CD14-positive monocyte (primary cell): ENCODE measurements around the gene TMEM255A. TPM values are rescaled to one million over a fixed set of nuclear protein-coding genes. Genes with fewer than 3 reads are reported as not detected.

Experiments used
- DNase-seq, 3 donors: peaks; one replicate each; pipeline ENCODE4 v3.0.0-alpha.2; 2011 to 2022
- H2AFZ ChIP-seq: 2 replicates; pipeline ENCODE4 v1.6.0; 2012; ENCODE audit warnings: mild to moderate bottlenecking, low read depth, low read length, inconsistent platforms; ENCODE audit not compliant: insufficient read depth, poor library complexity, severe bottlenecking
- H3K27ac ChIP-seq, 2 donors: 1 replicate in 1 of 2; 2 replicates in 1 of 2; pipeline ENCODE4 v1.5.1; 2012 to 2013; ENCODE audit warnings: low read length in 2 of 2, control low read depth in 1 of 2, inconsistent platforms in 1 of 2, low read depth in 1 of 2, mild to moderate bottlenecking in 1 of 2
- H3K27me3 ChIP-seq, 2 donors: one replicate each; pipeline versions ENCODE4 v1.6.0 to v1.6.1; 2011 to 2013; ENCODE audit warnings: low read length in 2 of 2; ENCODE audit not compliant: control insufficient read depth in 2 of 2, insufficient read depth in 2 of 2
- H3K36me3 ChIP-seq, 2 donors: replicated peaks in 1 of 2; 1 replicate in 1 of 2; 2 replicates in 1 of 2; pipeline versions ENCODE4 v1.5.1 to v1.6.1; 2012 to 2013; ENCODE audit warnings: low read length in 2 of 2, control low read depth in 1 of 2, inconsistent platforms in 1 of 2, mild to moderate bottlenecking in 1 of 2; ENCODE audit not compliant: insufficient read depth in 2 of 2, control insufficient read depth in 1 of 2
- H3K4me1 ChIP-seq, 2 donors: 1 replicate in 1 of 2; 2 replicates in 1 of 2; pipeline versions ENCODE4 v1.5.1 to v1.6.1; 2012 to 2013; ENCODE audit warnings: low read length in 2 of 2, control low read depth in 1 of 2, inconsistent platforms in 1 of 2, mild to moderate bottlenecking in 1 of 2, moderate library complexity in 1 of 2; ENCODE audit not compliant: insufficient read depth in 2 of 2, control insufficient read depth in 1 of 2
- H3K4me2 ChIP-seq: replicated peaks from 2 replicates; pipeline ENCODE3; 2012; ENCODE audit warnings: low read length, moderate library complexity, mild to moderate bottlenecking; ENCODE audit not compliant: poor library complexity, severe bottlenecking; ENCODE audit errors: extremely low read depth
- H3K4me3 ChIP-seq, 3 experiments: fragments of 200-600 bp in 1 of 3; sonication (generic) in 1 of 3; replicated peaks in 1 of 3; 1 replicate in 2 of 3; 2 replicates in 1 of 3; pipeline ENCODE4 v1.5.1; 2011 to 2013; ENCODE audit warnings: low read length in 3 of 3, mild to moderate bottlenecking in 3 of 3, control low read depth in 2 of 3, low read depth in 2 of 3, inconsistent platforms in 1 of 3, moderate library complexity in 1 of 3
- H3K79me2 ChIP-seq: 2 replicates; pipeline ENCODE4 v1.6.0; 2012; ENCODE audit warnings: mild to moderate bottlenecking, control low read depth, inconsistent platforms, low read length, moderate library complexity; ENCODE audit not compliant: insufficient read depth
- H3K9ac ChIP-seq: 2 replicates; pipeline ENCODE4 v1.6.0; 2017; ENCODE audit warnings: low read length, mild to moderate bottlenecking; ENCODE audit not compliant: insufficient read depth, poor library complexity, severe bottlenecking
- H3K9me3 ChIP-seq, 2 donors: replicated peaks in 1 of 2; 1 replicate in 1 of 2; 2 replicates in 1 of 2; pipeline versions ENCODE4 v1.5.1 to v1.6.1; 2012 to 2013; ENCODE audit warnings: low read length in 2 of 2, control low read depth in 1 of 2; ENCODE audit not compliant: control insufficient read depth in 1 of 2, insufficient read depth in 1 of 2
- H4K20me1 ChIP-seq: 2 replicates; pipeline ENCODE4 v1.6.0; 2012; ENCODE audit warnings: mild to moderate bottlenecking, low read length, control low read depth, moderate library complexity; ENCODE audit not compliant: insufficient read depth
- H3K27ac Mint-ChIP-seq, 7 donors: one replicate each; pipeline ENCODE4 v1.8.0; 2020; ENCODE audit warnings: mild to moderate bottlenecking in 7 of 7, mixed read lengths in 7 of 7, moderate library complexity in 6 of 7, inconsistent platforms in 2 of 7
- H3K27me3 Mint-ChIP-seq, 3 donors: one replicate each; pipeline ENCODE4 v1.8.0; 2021 to 2022; ENCODE audit warnings: low read depth in 3 of 3, mild to moderate bottlenecking in 3 of 3, mixed read lengths in 3 of 3, moderate library complexity in 3 of 3, inconsistent platforms in 1 of 3
- H3K36me3 Mint-ChIP-seq, 2 donors: one replicate each; pipeline ENCODE4 v1.8.0; 2020; ENCODE audit warnings: mixed read lengths in 2 of 2, inconsistent platforms in 1 of 2, mild to moderate bottlenecking in 1 of 2
- H3K4me1 Mint-ChIP-seq: one replicate; pipeline ENCODE4 v1.8.0; 2020; ENCODE audit warnings: mild to moderate bottlenecking, mixed read lengths
- H3K4me3 Mint-ChIP-seq, 2 donors: one replicate each; pipeline ENCODE4 v1.8.0; 2020; ENCODE audit warnings: mild to moderate bottlenecking in 2 of 2, mixed read lengths in 2 of 2, moderate library complexity in 1 of 2
- H3K9me3 Mint-ChIP-seq, 7 donors: one replicate each; pipeline ENCODE4 v1.8.0; 2020 to 2022; ENCODE audit warnings: mixed read lengths in 7 of 7, mild to moderate bottlenecking in 6 of 7, moderate library complexity in 6 of 7, inconsistent platforms in 2 of 7
- CTCF ChIP-seq: fragments of 200-600 bp; IDR thresholded peaks from one replicate; pipeline ENCODE4 v1.8.0; 2022; ENCODE audit warnings: antibody characterized with exemption, mild to moderate bottlenecking
- WGBS: methylation state at CpG from one replicate; pipeline ENCODE4 v1.1.5; 2013; ENCODE audit warnings: missing lambda C conversion rate; ENCODE audit not compliant: insufficient coverage; 5-methylcytosine and 5-hydroxymethylcytosine counted together
- intact Hi-C, 2 donors: fragments of 100-400 bp; cut with micrococcal nuclease; formaldehyde crosslinking; loops; one replicate each; pipeline versions ENCODE4 v1.15.0 to v1.15.1; 2023
- polyA plus RNA-seq, 3 donors: library from polyadenylated mRNA; depleted of rRNA in 1 of 3; unstranded in 2 of 3; stranded (reverse) in 1 of 3; fragments of 300-500 nt in 2 of 3; fragments of >200 nt in 1 of 3; fragmentation: Illumina TruSeq in 2 of 3; gene quantifications; 1 replicate in 2 of 3; 2 replicates in 1 of 3; pipeline ENCODE4 v1.2.3, GENCODE V29; 2012 to 2021

The TMEM255A gene
- polyA plus RNA-seq, 3 donors, result 0.10 to 1.2 (median 0.51) TPM

- Histone ChIP-seq H3K79me2 (no peaks in the 10 kb centered on the region), H3K4me2 (no peak overlapping the region), H3K9ac (no peak overlapping the region), H3K27me3 (peaks cover 4 to 31% of the 10 kb centered on the region in 2 donors), H3K27ac (no peak overlapping the region), H2AFZ (no peak overlapping the region), H3K36me3 (no peaks in the 10 kb centered on the region), H3K4me3 (no peak overlapping the region), H3K9me3 (no peaks in the 10 kb centered on the region), H3K4me1 (peaks cover 75 to 84% of the 10 kb centered on the region in 2 donors), H4K20me1 (no peaks in the 10 kb centered on the region)
- peaks cover 0 to 6% of the 10 kb centered on the region in 2 donors for H3K36me3 Mint-ChIP-seq
- no CpG with 5 or more reads among the region's 2 CpGs for WGBS
- H3K27ac Mint-ChIP-seq, result peak overlapping the region in 3 of 7 donors; percentile 4 to 80 (median 63)
- peak in 1 of 3 donors; percentile 12 for DNase-seq
- peaks cover 0 to 26% (median 11%) of the 10 kb centered on the region in 7 donors for H3K9me3 Mint-ChIP-seq
- H3K4me3 Mint-ChIP-seq, result no peak overlapping the region
- TF ChIP-seq CTCF, result no peak
- H3K27me3 Mint-ChIP-seq, result peaks cover 28 to 40% (median 40%) of the 10 kb centered on the region in 3 donors
- H3K4me1 Mint-ChIP-seq, result peaks cover 77% of the 10 kb centered on the region
- intact Hi-C loops, result loop anchor here (5.0 to 10.0 kb wide), 2 partner anchors 54 to 158 kb away; partner anchors contain the start of genes LAMP2 (in 1 of the 2) and ZBTB33 (in 1 of the 2)
These were observed 4.6 kb downstream of the TMEM255A start for GRCh38 chrX:120306630-120307029.

- H3K9me3 ChIP-seq, result no peaks in the 10 kb centered on the region
- peaks cover 68 to 75% of the 10 kb centered on the region in 2 donors for H3K4me1 ChIP-seq
- peak overlapping the region in 6 of 7 donors; percentile 10 to 92 (median 80) for H3K27ac Mint-ChIP-seq
- intact Hi-C loops, result loop anchor here (5.0 to 10.0 kb wide), 2 partner anchors 53 to 159 kb away; partner anchors contain the start of genes LAMP2 (in 1 of the 2) and ZBTB33 (in 1 of the 2)
- H4K20me1 ChIP-seq, result no peaks in the 10 kb centered on the region
- peaks cover 0 to 19% (median 6%) of the 10 kb centered on the region in 7 donors for H3K9me3 Mint-ChIP-seq
- H3K4me2 ChIP-seq, result no peak overlapping the region
- H3K27ac ChIP-seq, result no peak overlapping the region
- WGBS, result 80% methylated on average over 1 of the region's 11 CpGs
- H3K36me3 ChIP-seq, result no peaks in the 10 kb centered on the region
- peak in 2 of 3 donors; percentile 27 to 65 for DNase-seq
- H3K4me3 Mint-ChIP-seq, result no peak overlapping the region
- no peaks in the 10 kb centered on the region for H3K79me2 ChIP-seq
- H3K4me3 ChIP-seq, result no peak overlapping the region
- no peak overlapping the region for H3K9ac ChIP-seq
- H3K36me3 Mint-ChIP-seq, result peaks cover 0 to 6% of the 10 kb centered on the region in 2 donors
- no peak for TF ChIP-seq CTCF
- H3K27me3 ChIP-seq, result peaks cover 4 to 22% of the 10 kb centered on the region in 2 donors
- peaks cover 73% of the 10 kb centered on the region for H3K4me1 Mint-ChIP-seq
- no peak overlapping the region for H2AFZ ChIP-seq
- peaks cover 26 to 31% (median 30%) of the 10 kb centered on the region in 3 donors for H3K27me3 Mint-ChIP-seq
These were observed 5.6 kb downstream of the TMEM255A start for GRCh38 chrX:120305531-120306141.
